Measurements from ENCODE around the gene ZFYVE28.

Gene ZFYVE28

DNA sequence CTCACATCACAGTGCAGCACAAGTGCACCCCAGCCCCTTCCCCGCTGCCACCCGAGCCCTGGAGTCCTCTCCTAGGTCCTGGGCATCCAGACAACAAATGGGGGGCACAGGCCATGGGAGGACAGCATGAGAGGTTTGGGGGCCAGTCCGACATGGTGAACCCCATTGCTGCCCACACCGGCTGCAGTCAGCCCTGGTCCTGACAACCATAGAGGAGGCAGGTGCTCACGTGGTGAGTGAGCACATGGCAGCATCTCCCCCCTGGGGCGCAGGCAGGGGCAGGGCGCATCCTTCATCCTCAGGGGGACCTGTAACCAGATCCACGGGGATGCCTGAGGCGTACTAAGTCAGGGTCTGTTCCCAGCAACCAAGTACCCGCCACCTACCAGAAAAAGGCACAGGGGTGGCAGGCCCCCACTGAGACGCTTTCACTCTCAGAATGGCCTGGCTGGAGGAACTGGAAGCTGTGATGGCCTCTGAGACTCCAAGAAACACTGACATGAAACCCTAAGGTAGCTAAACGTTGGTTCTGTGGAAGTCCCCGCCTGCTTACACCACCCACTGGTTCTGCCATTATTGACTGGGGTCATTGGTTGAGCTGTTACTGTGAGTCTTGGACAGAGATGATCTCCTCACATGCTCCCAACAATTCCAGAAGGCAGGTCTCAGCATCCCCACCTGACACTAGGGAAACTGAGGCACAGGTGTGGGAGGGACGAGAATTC lies 6.5 kb downstream of the ZFYVE28 start:
- DNase-seq (ENCODE audit: low spot score), result no peak

DNA sequence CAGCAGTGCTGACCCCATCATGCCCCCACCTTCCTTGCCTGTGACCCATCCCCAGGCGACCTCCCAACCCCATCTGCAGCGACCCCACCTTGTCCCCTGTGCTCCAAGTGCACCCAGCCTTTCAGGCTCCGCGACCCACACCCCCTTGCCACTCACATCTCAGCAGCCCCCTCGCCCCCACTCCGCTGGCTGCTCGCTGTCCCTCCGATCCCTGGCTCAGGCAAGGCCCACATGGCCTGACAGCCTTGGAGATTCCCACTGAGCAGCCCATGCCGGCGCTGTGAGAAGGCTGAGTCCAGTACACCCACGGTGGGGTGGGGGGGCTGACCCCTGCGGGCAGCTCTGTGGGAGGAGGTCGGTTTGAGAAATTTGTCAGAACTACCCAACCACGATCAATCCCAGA lies 9.1 kb downstream of the ZFYVE28 start:
- DNase-seq (ENCODE audit: low spot score), result no peak

- DNase-seq (ENCODE audit: low spot score), result no peak
These were observed 9.5 kb downstream of the ZFYVE28 start for GRCh38 chr4:2408976-2409375.

DNA sequence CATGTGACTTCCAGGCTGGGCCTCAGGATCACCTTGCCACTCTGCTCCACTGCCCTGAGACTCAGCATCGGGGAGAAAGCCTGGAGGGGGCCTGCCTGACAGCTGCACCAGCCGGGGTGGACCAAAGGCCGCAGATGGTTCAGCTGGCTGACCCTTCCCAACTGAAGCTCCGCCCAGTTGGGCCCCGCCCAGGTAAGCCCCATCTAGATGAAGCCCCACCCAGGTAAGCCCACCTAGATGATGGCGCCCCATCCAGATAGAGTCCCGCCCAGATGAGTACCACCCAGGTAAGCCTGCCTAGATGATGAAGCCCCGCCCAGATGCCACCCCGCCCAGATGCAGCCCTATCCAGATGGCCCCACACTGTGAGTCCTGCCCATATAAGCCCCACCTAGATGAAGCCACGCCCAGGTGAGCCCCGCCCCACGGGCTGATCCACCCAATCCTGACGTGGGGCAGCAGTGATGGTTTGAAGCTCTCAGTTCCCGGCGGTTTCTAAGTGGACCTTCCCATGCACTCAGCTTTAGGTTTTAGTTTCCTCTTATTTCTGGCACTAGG lies 10.0 kb downstream of the ZFYVE28 start:
- peak; percentile 19 for DNase-seq (ENCODE audit: low spot score)

GRCh38 chr4:2407991-2408342 lies 10.5 kb downstream of the ZFYVE28 start:
- no peak for DNase-seq (ENCODE audit: low spot score)

GRCh38 chr4:2406920-2407319 lies 11.5 kb downstream of the ZFYVE28 start:
- no peak for DNase-seq (ENCODE audit: low spot score)

- DNase-seq (ENCODE audit: low spot score), result no peak
These were observed 12.0 kb downstream of the ZFYVE28 start for GRCh38 chr4:2406406-2406805.

- DNase-seq (ENCODE audit: low spot score), result no peak
These were observed 15.5 kb downstream of the ZFYVE28 start for GRCh38 chr4:2402941-2403340.

- DNase-seq (ENCODE audit: low spot score), result peak; percentile 41
These were observed 16.2 kb downstream of the ZFYVE28 start for GRCh38 chr4:2402048-2402842.

DNA sequence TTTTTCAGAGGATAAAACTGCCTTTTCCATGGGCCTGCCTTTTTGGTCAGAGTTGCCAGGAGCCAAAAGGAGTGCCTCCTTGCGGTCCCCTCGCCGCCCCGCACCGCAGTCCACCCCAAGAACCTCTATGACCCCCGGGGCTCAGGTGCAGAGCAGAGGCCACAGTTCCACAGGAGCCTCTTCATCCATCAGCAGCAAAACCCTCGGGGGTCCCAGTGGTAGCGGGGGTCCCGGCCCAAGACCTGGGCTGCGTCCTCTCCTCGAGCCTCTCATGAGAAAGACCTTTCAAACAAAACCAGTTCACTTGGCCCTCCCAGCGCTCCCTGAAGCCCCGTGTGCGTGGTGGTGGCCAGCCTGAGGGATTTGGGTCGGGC lies 16.8 kb downstream of the ZFYVE28 start:
- DNase-seq (ENCODE audit: low spot score), result no peak

GRCh38 chr4:2400841-2401609 lies 17.4 kb downstream of the ZFYVE28 start:
- no peak for DNase-seq (ENCODE audit: low spot score)

DNA sequence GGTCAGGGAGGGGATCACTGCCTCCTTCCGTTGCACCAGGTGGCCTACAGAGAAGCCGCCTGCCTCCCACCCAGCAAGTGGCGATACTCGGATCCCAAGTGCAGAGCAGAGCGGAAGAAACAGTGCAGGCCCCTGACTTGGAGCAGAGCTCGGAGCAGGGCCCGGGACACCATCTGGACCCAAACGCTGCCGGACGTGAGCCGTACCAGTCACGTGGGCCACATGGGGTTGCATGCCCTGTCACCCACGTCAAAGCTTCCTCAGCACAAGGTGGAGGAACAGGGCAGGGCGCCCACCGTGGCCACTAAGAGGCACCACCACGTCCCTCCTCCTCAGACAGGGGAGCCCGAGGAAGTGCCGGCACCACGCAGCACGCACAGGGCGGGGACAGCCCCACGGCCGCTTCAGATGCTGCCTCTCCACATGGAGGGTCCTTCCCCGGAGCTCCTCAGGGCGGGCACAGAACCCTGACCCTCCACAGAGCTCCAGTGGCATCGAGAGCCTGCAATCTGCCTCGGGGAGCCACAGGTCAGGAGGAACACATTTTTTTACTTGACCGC lies 18.7 kb downstream of the ZFYVE28 start:
- DNase-seq (ENCODE audit: low spot score), result no peak

DNA sequence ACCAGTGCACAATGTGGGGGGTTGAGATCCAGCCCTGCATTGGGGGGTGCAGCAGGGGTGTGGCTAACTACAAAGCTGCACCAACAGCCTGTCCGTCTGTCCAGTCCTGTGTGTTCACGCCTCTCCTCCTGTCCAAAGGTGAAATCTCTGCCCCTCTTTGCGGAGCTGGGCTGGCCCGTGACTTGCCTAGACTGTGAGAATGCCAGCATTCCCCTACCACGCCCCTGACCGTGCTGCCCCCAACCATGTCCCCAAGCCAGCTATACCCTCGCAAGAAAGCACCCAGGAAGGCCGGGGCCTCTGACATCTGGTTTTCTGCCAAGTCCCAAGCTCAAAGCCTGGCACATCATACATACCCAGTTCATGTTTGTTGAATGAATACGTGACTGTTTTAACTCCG lies 19.2 kb downstream of the ZFYVE28 start:
- no peak for DNase-seq (ENCODE audit: low spot score)

GRCh38 chr4:2397596-2398379 lies 20.7 kb downstream of the ZFYVE28 start:
- DNase-seq (ENCODE audit: low spot score), result no peak

GRCh38 chr4:2396781-2397368 lies 21.6 kb downstream of the ZFYVE28 start:
- no peak for DNase-seq (ENCODE audit: low spot score)

DNA sequence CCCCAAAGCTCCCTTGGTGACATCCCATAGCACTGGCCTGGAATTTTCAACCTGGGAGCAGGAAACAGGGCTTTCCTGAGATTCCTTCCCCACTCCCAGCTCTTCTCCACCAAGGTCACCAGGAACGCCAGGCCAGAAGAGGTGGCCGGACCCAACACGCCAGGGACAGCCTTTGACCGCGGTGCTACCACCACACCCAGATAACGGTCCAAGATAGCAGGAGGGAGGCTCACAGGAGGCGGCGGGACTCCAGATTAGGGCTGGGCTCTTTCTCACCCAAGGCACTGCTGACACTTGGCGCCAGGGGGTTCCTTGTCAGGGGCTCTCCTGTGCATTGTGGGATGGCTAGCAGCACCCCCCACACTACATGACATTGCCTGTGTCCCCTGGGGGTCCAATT lies 22.9 kb downstream of the ZFYVE28 start:
- no peak for DNase-seq (ENCODE audit: low spot score)

- DNase-seq (ENCODE audit: low spot score), result no peak
These were observed 23.4 kb downstream of the ZFYVE28 start for GRCh38 chr4:2395038-2395437.

DNA sequence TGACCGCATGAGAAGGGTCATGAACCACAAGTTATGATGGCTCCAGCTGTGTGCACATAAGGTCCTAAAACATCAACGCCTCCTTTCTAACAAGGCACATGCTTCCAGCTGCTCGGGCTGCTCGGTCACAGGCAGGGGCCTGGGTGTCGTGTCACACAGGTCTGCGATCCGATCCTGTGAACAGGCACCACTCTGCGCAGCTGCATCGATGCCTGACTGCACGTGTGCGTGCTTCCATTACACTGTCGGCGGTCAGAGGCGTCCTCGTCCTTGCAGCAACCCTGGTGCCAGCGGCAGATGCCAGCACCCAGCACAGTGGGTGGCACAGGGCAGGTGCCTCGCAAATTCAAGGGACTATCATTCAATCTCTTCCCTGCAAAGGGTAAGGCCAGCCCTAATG lies 23.9 kb downstream of the ZFYVE28 start:
- no peak for DNase-seq (ENCODE audit: low spot score)

DNA sequence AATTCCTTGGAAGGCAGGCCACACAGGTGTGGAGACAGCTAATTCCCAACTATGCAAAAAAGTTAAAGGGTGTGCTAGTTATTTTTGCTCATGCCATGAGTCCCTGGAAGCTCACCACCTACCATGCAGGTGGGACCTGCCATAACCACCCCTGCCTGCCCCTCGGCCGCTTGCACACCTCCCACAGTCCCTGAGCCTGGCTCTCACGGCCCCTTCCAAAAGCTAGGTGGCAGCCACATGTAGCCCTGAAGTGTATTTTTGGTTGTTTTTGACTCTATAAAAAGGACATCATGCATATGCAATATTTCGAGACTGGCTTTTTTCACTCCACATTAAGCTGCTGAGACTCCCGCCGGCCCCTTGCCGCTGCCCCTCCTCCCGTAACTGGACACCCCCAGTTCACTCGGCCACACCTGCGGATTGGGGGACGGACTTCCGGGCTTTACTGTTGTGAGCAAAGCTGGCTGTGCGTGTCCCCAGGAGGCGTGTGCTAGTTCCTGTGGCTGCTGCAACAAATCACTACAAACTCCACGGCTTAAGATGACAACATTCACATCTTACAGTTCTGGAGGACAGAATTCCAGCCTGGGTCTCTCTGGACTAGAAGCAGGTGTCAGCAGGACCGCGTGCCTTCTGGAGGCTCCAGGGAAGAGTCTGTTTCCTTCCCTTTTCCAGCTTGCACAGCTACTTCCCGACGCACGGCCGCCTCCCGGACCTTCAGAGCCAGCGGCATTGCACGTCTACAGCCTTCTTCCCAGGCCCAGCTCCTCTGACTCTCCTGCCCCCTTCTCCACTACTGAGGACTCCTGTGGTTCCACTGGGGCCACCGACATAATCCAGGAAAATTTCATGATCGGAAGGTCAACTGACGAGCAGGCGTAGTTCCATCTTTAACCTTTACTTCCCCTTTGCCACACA lies 24.8 kb downstream of the ZFYVE28 start:
- no peak for DNase-seq (ENCODE audit: low spot score)

- DNase-seq (ENCODE audit: low spot score), result no peak
These were observed 27.5 kb downstream of the ZFYVE28 start for GRCh38 chr4:2390784-2391421.

Data from hematopoietic multipotent progenitor cell treated with erythropoietin and hydrocortisone succinate and interleukin-3 and kit ligand, for 15 days (in vitro differentiated cells).